Pancreas (tissue), 10 donors: ENCODE results near the gene MAML3. TPM values are rescaled to one million over a fixed set of nuclear protein-coding genes. Genes with fewer than 3 reads are reported as not detected.

Experiments used
- ATAC-seq, 4 donors: fragments of 200-7000 bp; cut with Tn5 transposase; one replicate each; pipeline versions ENCODE4 v1.8.0 to v1.9.1; 2020; ENCODE audit warnings: mild to moderate bottlenecking in 4 of 4, moderate library complexity in 4 of 4
- DNase-seq, 6 donors: peaks; one replicate each; pipeline ENCODE4 v3.0.0-alpha.2; 2020
- FAIRE-seq: peaks from 2 replicates; lab custom pipeline; 2012; peaks lifted over from hg19 to GRCh38; lab: Jason Lieb, UNC
- H3K27ac ChIP-seq, 4 donors: fragments of 200-600 bp; sonication (generic); 1 replicate in 3 of 4; 2 replicates in 1 of 4; pipeline versions ENCODE4 v1.5.0 to v1.8.0; 2020
- H3K27me3 ChIP-seq, 4 donors: fragments of 200-600 bp; one replicate each; pipeline ENCODE4 v1.8.0; 2021
- H3K36me3 ChIP-seq, 3 donors: fragments of 200-600 bp; sonication (generic) in 1 of 3; one replicate each; pipeline versions ENCODE4 v1.5.0 to v1.8.0; 2020 to 2021
- H3K4me1 ChIP-seq, 3 donors: fragments of 200-600 bp; one replicate each; pipeline ENCODE4 v1.8.0; 2021
- H3K4me3 ChIP-seq, 4 donors: fragments of 200-600 bp; sonication (generic) in 2 of 4; one replicate each; pipeline versions ENCODE4 v1.5.0 to v1.8.0; 2020 to 2021
- H3K9me3 ChIP-seq, 4 donors: fragments of 200-600 bp; one replicate each; pipeline ENCODE4 v1.8.0; 2021
- WGBS, 2 donors: extraction: QIAGEN DNeasy Blood & Tissue Kit; methylation state at CpG; one replicate each; pipeline ENCODE4 v1.1.7; 2013; 5-methylcytosine and 5-hydroxymethylcytosine counted together
- intact Hi-C, 3 donors: fragments of 100-400 bp; cut with DNase I; formaldehyde crosslinking; loops; one replicate each; pipeline versions ENCODE4 v1.11.1 to v1.14.2; 2022
- polyA plus RNA-seq, 2 donors: library from polyadenylated mRNA; stranded (reverse); fragments of 200-250 nt; gene quantifications; one replicate each; pipeline ENCODE4 v1.2.3, GENCODE V29; 2013
- total RNA-seq, 6 donors: library from RNA; stranded (reverse); fragmentation: NEBNext Ultra II Directional in 4 of 6; extraction: Animal tissue kit (Norgen Biotek cat#: 25700) in 4 of 6; gene quantifications; one replicate each; pipeline versions ENCODE4 v1.2.1 to v1.2.4, GENCODE V29; 2021 to 2023
- TF ChIP-seq, protein P1 (sequence below), 4 donors: fragments of 200-600 bp; sonication (generic) in 3 of 4; IDR thresholded peaks; one replicate each; pipeline versions ENCODE4 v1.5.0 to v1.8.0; 2021; ENCODE audit warnings: antibody characterized with exemption in 4 of 4
- donor health status: healthy with polysubstance abuse.
- donor health status: DM: no; HTN: no; CAD: no; lungs with moderate emphysema.
- donor health status: DM: no; HTN: no; CAD: no.
- donor health status: control.
- donor health status: control.
- donor health status: Bipolar disorder and iron deficiency.
- donor health status: DM: yes; HTN: yes; CAD: no.
- donor health status: DM: no; HTN: no; CAD: no.
- donor health status: DM: no; HTN: no; CAD: no.
- donor health status: DM: yes; HTN: yes; CAD: no.

Gene MAML3
- total and polyA plus RNA-seq, 8 donors, result 3.8 to 8.9 (median 5.9) TPM

DNA sequence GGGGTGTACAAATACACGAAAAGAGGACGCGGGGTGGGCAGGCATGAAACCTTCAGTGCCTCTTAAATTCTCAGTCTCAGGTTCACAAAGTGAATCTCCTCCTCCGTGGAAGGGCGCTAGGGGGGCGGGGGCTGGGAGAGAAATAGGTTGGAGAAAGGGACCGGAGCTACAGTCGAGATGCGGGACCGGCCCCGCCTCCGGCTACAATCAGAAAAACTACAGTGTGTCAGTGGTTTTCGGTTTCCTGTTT, 3.4 kb downstream of the MAML3 start:
- FAIRE-seq (no peak), ATAC-seq (peak; percentile 29 to 44 (median 40)), DNase-seq (peak in 2 of 6 donors; percentile 84 to 88)
- H3K27me3 ChIP-seq, result no peaks in the 10 kb centered on the region
- WGBS, 2 donors, result 0% methylated on average over 13 of the region's 13 CpGs
- TF ChIP-seq, protein P1, sequence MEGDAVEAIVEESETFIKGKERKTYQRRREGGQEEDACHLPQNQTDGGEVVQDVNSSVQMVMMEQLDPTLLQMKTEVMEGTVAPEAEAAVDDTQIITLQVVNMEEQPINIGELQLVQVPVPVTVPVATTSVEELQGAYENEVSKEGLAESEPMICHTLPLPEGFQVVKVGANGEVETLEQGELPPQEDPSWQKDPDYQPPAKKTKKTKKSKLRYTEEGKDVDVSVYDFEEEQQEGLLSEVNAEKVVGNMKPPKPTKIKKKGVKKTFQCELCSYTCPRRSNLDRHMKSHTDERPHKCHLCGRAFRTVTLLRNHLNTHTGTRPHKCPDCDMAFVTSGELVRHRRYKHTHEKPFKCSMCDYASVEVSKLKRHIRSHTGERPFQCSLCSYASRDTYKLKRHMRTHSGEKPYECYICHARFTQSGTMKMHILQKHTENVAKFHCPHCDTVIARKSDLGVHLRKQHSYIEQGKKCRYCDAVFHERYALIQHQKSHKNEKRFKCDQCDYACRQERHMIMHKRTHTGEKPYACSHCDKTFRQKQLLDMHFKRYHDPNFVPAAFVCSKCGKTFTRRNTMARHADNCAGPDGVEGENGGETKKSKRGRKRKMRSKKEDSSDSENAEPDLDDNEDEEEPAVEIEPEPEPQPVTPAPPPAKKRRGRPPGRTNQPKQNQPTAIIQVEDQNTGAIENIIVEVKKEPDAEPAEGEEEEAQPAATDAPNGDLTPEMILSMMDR (IDR thresholded peaks at IDR 0.05), result no peak
- intact Hi-C loops, result no loop called here
- H3K36me3 ChIP-seq, result no peaks in the 10 kb centered on the region
- H3K27ac ChIP-seq, result peak overlapping the region; percentile 75 to 99 (median 95)
- H3K4me1 ChIP-seq, result peaks cover 16 to 36% (median 25%) of the 10 kb centered on the region in 3 donors
- H3K9me3 ChIP-seq, result no peaks in the 10 kb centered on the region
- H3K4me3 ChIP-seq, result peak overlapping the region; percentile 52 to 69 (median 66)

DNA sequence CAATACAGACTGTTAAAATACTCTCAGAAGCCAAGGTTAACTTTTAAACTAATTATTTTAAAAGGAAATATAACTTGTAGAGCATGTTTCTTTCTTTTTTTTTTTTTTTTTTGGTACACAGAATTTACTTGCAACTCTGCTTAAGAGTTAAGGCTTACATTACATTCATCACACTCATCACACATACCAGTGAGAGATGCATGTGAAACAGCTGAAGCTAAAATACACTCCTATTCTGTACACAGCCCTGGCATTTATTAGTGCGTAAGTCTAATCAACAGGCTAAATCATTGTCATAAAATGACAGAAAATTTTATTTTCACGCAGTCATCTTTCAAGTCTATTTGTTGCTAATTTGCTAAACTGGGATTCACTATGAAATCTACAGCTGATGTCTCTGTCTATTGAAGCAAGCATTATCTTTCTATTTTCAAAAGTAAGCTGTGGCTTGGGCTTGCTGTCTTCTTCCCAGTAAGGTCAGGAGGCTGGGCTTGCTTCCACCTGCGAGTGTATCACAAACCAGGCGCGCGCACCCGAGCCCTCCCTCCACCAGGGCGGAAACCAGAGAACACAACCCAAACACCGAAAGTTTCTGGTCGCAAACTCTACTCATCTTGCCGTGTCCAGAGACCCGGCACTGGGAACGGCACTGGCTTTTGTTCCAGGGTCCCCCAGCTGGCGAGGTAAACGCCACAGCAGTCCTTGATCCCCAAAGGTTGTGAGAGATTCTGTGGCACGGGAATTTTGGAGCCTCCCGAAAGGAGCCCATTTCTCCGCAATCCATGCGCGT, 3.9 kb downstream of the MAML3 start:
- H3K27ac ChIP-seq, result peak overlapping the region; percentile 75 to 99 (median 95)
- H3K4me1 ChIP-seq, result peaks cover 13 to 31% (median 25%) of the 10 kb centered on the region in 3 donors
- 0% methylated on average over 20 of the region's 20 CpGs for WGBS, 2 donors
- no peaks in the 10 kb centered on the region for H3K36me3 ChIP-seq
- intact Hi-C loops, result loop anchor here in 1 of 3 donors (10.0 kb wide), 1 partner anchor 105 kb away; no protein-coding TSS in a partner anchor
- H3K27me3 ChIP-seq, result no peaks in the 10 kb centered on the region
- TF ChIP-seq, protein P1 (IDR thresholded peaks at IDR 0.05), result no peak
- FAIRE-seq (no peak), ATAC-seq (peak; percentile 19 to 30 (median 19)), DNase-seq (peak; percentile 76 to 86 (median 80))
- H3K9me3 ChIP-seq, result no peaks in the 10 kb centered on the region
- H3K4me3 ChIP-seq, result peak overlapping the region; percentile 52 to 69 (median 66)

DNA sequence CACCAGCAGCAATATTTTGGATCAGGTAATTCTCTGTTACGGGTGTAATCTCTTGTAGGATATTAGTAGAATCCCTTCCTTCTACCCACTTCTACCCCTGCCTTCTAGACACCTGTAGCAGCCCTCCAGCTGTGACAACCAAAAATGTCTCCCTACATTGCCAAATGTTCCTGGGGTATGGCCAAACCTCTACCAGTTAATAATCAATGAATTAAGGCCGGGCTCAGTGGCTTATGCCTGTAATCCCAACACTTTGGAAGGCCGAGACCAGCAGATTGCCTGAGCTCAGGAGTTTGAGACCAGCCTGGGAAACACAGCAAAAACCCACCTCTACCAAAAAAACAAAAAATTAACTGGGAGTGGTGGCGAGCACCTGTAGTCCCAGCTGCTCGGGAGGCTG, 9.9 kb downstream of the MAML3 start:
- peaks cover 6 to 34% (median 32%) of the 10 kb centered on the region in 3 donors for H3K4me1 ChIP-seq
- H3K27me3 ChIP-seq, result no peaks in the 10 kb centered on the region
- 56 to 66% methylated on average over 5 of the region's 5 CpGs for WGBS, 2 donors
- no peaks in the 10 kb centered on the region for H3K9me3 ChIP-seq
- FAIRE-seq (no peak), DNase-seq (no peak), ATAC-seq (peak in 1 of 4 donors; percentile 16)
- H3K4me3 ChIP-seq, result no peak overlapping the region
- H3K36me3 ChIP-seq, result no peaks in the 10 kb centered on the region
- TF ChIP-seq, protein P1 (IDR thresholded peaks at IDR 0.05), result no peak
- intact Hi-C loops, result loop anchor here in 1 of 3 donors (10.0 kb wide), 1 partner anchor 99 kb away; no protein-coding TSS in a partner anchor
- H3K27ac ChIP-seq, result no peak overlapping the region

DNA sequence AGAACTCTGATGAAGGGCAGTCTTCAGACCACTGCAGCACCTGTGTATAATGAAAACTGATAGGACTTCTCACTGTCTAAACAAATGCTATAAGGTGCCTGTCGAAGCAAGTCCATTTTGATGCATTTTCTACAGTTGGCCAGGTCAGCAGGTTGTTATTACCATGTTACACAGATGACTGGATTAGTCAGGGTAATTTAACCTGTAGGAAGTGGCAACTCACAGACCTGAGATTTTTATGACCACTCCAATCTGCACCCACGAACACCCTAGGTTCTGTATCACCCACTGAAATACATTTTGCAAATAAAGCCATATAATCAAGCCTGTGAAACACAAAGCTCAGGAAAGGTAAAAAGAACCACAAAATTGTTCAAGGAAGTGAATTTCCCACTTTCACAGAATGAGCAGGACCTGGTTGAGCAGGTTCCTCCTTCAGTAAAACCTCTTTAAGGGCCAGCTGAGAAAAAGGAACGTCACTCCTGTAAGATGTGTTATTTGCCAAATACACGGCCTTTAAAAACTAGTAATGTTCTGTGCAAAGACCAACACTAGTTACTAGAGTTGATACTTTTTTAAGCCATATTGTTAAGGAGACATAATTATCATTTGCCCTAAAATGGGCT, 12.7 kb downstream of the MAML3 start:
- WGBS, 2 donors, result 8 to 14% methylated on average over 4 of the region's 4 CpGs
- peaks cover 0 to 29% (median 25%) of the 10 kb centered on the region in 3 donors for H3K4me1 ChIP-seq
- H3K36me3 ChIP-seq, result no peaks in the 10 kb centered on the region
- intact Hi-C loops, result loop anchor here in 1 of 3 donors (10.0 kb wide), 1 partner anchor 97 kb away; no protein-coding TSS in a partner anchor
- no peak for DNase-seq
- peak; percentile 47 to 68 (median 58) for ATAC-seq
- FAIRE-seq, result no peak
- no peaks in the 10 kb centered on the region for H3K27me3 ChIP-seq
- TF ChIP-seq, protein P1 (IDR thresholded peaks at IDR 0.05), result no peak
- no peaks in the 10 kb centered on the region for H3K9me3 ChIP-seq
- no peak overlapping the region for H3K4me3 ChIP-seq
- peak overlapping the region; percentile 23 to 47 (median 41) for H3K27ac ChIP-seq
